WTC11 (cell line): ENCODE data around the gene HIF3A.

Source experiments
- SMAD3 ChIP-seq: sonication (generic); formaldehyde crosslinking; IDR thresholded peaks from 2 replicates; pipeline ENCODE4 v1.8.0; 2022; ENCODE audit warnings: missing genetic modification reagents, mild to moderate bottlenecking, borderline replicate concordance
- USF1 ChIP-seq: sonication (generic); formaldehyde crosslinking; IDR thresholded peaks from 2 replicates; pipeline ENCODE4 v1.8.0; 2022; ENCODE audit warnings: mild to moderate bottlenecking, missing genetic modification reagents
- ZNF121 ChIP-seq: sonication (generic); formaldehyde crosslinking; IDR thresholded peaks from 2 replicates; pipeline ENCODE4 v1.8.0; 2023; ENCODE audit warnings: missing genetic modification reagents
- ZNF232 ChIP-seq: sonication (generic); formaldehyde crosslinking; IDR thresholded peaks from 2 replicates; pipeline ENCODE4 v1.8.0; 2022; ENCODE audit warnings: mild to moderate bottlenecking, missing genetic modification reagents
- TF ChIP-seq, protein P1 (sequence below): fragments of 200-600 bp; IDR thresholded peaks from 2 replicates; pipeline ENCODE4 v1.8.0; 2022; ENCODE audit warnings: antibody characterized with exemption

GRCh38 chr19:46346821-46347571, 50.2 kb downstream of the HIF3A start, which contains the start of gene PPP5C:
- TF ChIP-seq ZNF232 (peak; percentile 82), SMAD3 (CRISPR knock-in tag) (0 out of 2 replicates have a peak, but pooled peaks have one; percentile 69), USF1 (CRISPR knock-in tag) (peak; percentile 47; the same call in 1 of the 2 replicates), ZNF121 (CRISPR knock-in tag) (no peak)
- TF ChIP-seq, protein P1, sequence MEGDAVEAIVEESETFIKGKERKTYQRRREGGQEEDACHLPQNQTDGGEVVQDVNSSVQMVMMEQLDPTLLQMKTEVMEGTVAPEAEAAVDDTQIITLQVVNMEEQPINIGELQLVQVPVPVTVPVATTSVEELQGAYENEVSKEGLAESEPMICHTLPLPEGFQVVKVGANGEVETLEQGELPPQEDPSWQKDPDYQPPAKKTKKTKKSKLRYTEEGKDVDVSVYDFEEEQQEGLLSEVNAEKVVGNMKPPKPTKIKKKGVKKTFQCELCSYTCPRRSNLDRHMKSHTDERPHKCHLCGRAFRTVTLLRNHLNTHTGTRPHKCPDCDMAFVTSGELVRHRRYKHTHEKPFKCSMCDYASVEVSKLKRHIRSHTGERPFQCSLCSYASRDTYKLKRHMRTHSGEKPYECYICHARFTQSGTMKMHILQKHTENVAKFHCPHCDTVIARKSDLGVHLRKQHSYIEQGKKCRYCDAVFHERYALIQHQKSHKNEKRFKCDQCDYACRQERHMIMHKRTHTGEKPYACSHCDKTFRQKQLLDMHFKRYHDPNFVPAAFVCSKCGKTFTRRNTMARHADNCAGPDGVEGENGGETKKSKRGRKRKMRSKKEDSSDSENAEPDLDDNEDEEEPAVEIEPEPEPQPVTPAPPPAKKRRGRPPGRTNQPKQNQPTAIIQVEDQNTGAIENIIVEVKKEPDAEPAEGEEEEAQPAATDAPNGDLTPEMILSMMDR: peak; percentile 60; the same call in 1 of the 2 replicates
